HG02884 (cell line): ENCODE results near the gene C10orf90.
"Not testable (repeated sequence)": the region's sequence is repeated elsewhere in the genome, so short reads cannot be mapped to it uniquely, and the experiment has no call there.

Experiments used
- ATAC-seq: cut with Tn5 transposase; IDR thresholded peaks from one replicate; pipeline ENCODE4 v1.9.1; 2021; ENCODE audit warnings: mild to moderate bottlenecking, moderate library complexity; ENCODE audit not compliant: unreplicated experiment

C10orf90 gene

GRCh38 chr10:126397640-126398382 is 272.7 kb downstream of the C10orf90 start:
- no peak for ATAC-seq

GRCh38 chr10:126397156-126397555 is 273.3 kb downstream of the C10orf90 start:
- no peak for ATAC-seq

GRCh38 chr10:126394948-126395347 is 275.5 kb downstream of the C10orf90 start:
- ATAC-seq = no peak

GRCh38 chr10:126393076-126393475 is 277.4 kb downstream of the C10orf90 start:
- ATAC-seq = no peak

GRCh38 chr10:126392469-126392868 is 278.0 kb downstream of the C10orf90 start:
- no peak for ATAC-seq

GRCh38 chr10:126392068-126392467 is 278.4 kb downstream of the C10orf90 start:
- ATAC-seq = no peak

- no peak for ATAC-seq
Measured at GRCh38 chr10:126391192-126391885, 279.2 kb downstream of the C10orf90 start.

GRCh38 chr10:126390324-126390723 is 280.2 kb downstream of the C10orf90 start:
- no peak for ATAC-seq

- no peak for ATAC-seq
Measured at GRCh38 chr10:126387931-126388911, 282.3 kb downstream of the C10orf90 start, which contains the start of gene ADAM12. Gene ADAM12, minus strand, starts transcription at chr10:126388477. Its CDS starts 332 bp downstream, at chr10:126388145.

GRCh38 chr10:126387041-126387921 is 283.2 kb downstream of the C10orf90 start:
- ATAC-seq = no peak

- ATAC-seq = no peak
Measured at GRCh38 chr10:126384269-126384873, 286.1 kb downstream of the C10orf90 start.

- no peak for ATAC-seq
Measured at GRCh38 chr10:126380352-126381076, 290.0 kb downstream of the C10orf90 start.

- not testable (repeated sequence) for ATAC-seq
Measured at GRCh38 chr10:126379166-126379565, 291.3 kb downstream of the C10orf90 start.

- ATAC-seq = no peak
Measured at GRCh38 chr10:126376956-126377355, 293.5 kb downstream of the C10orf90 start.

- no peak for ATAC-seq
Measured at GRCh38 chr10:126375926-126376554, 294.5 kb downstream of the C10orf90 start.

- no peak for ATAC-seq
Measured at GRCh38 chr10:126375299-126375698, 295.2 kb downstream of the C10orf90 start.
